HCT116 (cell line): Measurements from ENCODE around the gene CCL23. TPM values are rescaled to one million over a fixed set of nuclear protein-coding genes. Genes with fewer than 3 reads are reported as not detected.

Source experiments
- ATAC-seq: fragments of 200-7000 bp; cut with Tn5 transposase; 2 replicates; pipeline ENCODE4 v1.9.1; 2020; ENCODE audit warnings: mild to moderate bottlenecking, moderate library complexity
- BruUV-seq: library from RNA; stranded (reverse); fragments of 400-500 nt; replicated peaks from 2 replicates; lab custom pipeline; 2021; lab: Mats Ljungman, UMichigan
- CTCF ChIA-PET: fragments of 300-600 bp; sonication (Branson Sonifier 250); formaldehyde crosslinking; loops from one replicate; lab custom pipeline; 2021; ENCODE audit warnings: antibody characterized with exemption; lab: Charles Lee
- POLR2A ChIA-PET: fragments of 300-600, 350-600 bp; sonication (Branson Sonifier 250); formaldehyde crosslinking; loops from one replicate; lab custom pipeline; 2021; ENCODE audit warnings: antibody characterized with exemption; lab: Charles Lee
- RAD21 ChIA-PET, 2 experiments: fragments of 300-600 bp; sonication (Branson Sonifier 250); formaldehyde crosslinking; loops; one replicate each; lab custom pipeline; 2023; ENCODE audit warnings: low total read pairs in 2 of 2; ENCODE audit not compliant: uncharacterized antibody in 2 of 2, unreplicated experiment in 2 of 2, low non-redundant PET in 1 of 2; lab: Charles Lee
- DNase-seq: peaks from one replicate; pipeline ENCODE4 v3.0.0-alpha.2; 2010; ENCODE audit warnings: low read depth, low spot score
- H2AFZ ChIP-seq: fragments of 200-600 bp; shearing (Covaris generic), sonication (generic); 2 replicates; pipeline ENCODE4 v1.6.1; 2017; ENCODE audit warnings: low read depth, mixed run types, mixed read lengths, antibody characterized with exemption, low read length; ENCODE audit not compliant: poor library complexity, severe bottlenecking
- H3K27ac ChIP-seq: 2 replicates; pipeline ENCODE4 v1.5.1; 2012; ENCODE audit warnings: low read depth, low read length
- H3K27me3 ChIP-seq: fragments of 200-600 bp; sonication (generic); 2 replicates; pipeline ENCODE4 v1.6.1; 2016; ENCODE audit warnings: mixed run types, low read length, mixed read lengths; ENCODE audit not compliant: insufficient read depth
- H3K36me3 ChIP-seq, 2 experiments: fragments of 200-500 bp in 1 of 2; fragments of 200-600 bp in 1 of 2; sonication (Bioruptor generic) in 1 of 2; sonication (generic) in 1 of 2; 2 replicates each; pipeline versions ENCODE4 v1.5.1 to v1.6.1; 2014 to 2016; ENCODE audit warnings: low read length in 2 of 2, inconsistent platforms in 1 of 2, mixed read lengths in 1 of 2, mixed run types in 1 of 2; ENCODE audit not compliant: insufficient read depth in 2 of 2, control insufficient read depth in 1 of 2
- H3K4me1 ChIP-seq, 2 experiments: fragments of 200-600 bp in 1 of 2; sonication (generic) in 1 of 2; 2 replicates each; pipeline versions ENCODE4 v1.5.1 to v1.6.1; 2012 to 2017; ENCODE audit warnings: low read length in 2 of 2, inconsistent platforms in 1 of 2, mild to moderate bottlenecking in 1 of 2, mixed read lengths in 1 of 2, mixed run types in 1 of 2, moderate library complexity in 1 of 2; ENCODE audit not compliant: insufficient read depth in 2 of 2, control insufficient read depth in 1 of 2
- H3K4me2 ChIP-seq: fragments of 200-600 bp; sonication (generic); 2 replicates; pipeline ENCODE4 v1.6.1; 2017; ENCODE audit warnings: mixed run types, low read length, mixed read lengths
- H3K4me3 ChIP-seq, 2 experiments: fragments of 200-600 bp in 1 of 2; sonication (generic) in 1 of 2; replicated peaks in 1 of 2; 2 replicates each; pipeline ENCODE4 v1.5.1; 2011 to 2016; ENCODE audit warnings: low read length in 2 of 2, control low read depth in 1 of 2, low read depth in 1 of 2, mild to moderate bottlenecking in 1 of 2, mixed read lengths in 1 of 2, mixed run types in 1 of 2
- H3K79me2 ChIP-seq: fragments of 200-600 bp; sonication (generic); 2 replicates; pipeline ENCODE4 v1.6.1; 2017; ENCODE audit warnings: mild to moderate bottlenecking, mixed run types, low read length, moderate library complexity, mixed read lengths; ENCODE audit not compliant: insufficient read depth
- H3K9ac ChIP-seq: fragments of 200-600 bp; sonication (generic); 2 replicates; pipeline ENCODE4 v1.6.1; 2016; ENCODE audit warnings: low read length, mixed read lengths
- H3K9me2 ChIP-seq: fragments of 200-600 bp; sonication (generic), shearing (Covaris generic); 2 replicates; pipeline ENCODE4 v1.6.1; 2017; ENCODE audit warnings: mixed run types, mild to moderate bottlenecking, moderate library complexity; ENCODE audit not compliant: insufficient read depth
- H3K9me3 ChIP-seq, 2 experiments: fragments of 200-500 bp in 1 of 2; fragments of 200-600 bp in 1 of 2; sonication (Bioruptor generic) in 1 of 2; sonication (generic) in 1 of 2; 2 replicates each; pipeline ENCODE4 v1.6.1; 2014 to 2017; ENCODE audit warnings: low read length in 2 of 2, mixed read lengths in 2 of 2, inconsistent platforms in 1 of 2, low read depth in 1 of 2, mild to moderate bottlenecking in 1 of 2, mixed run types in 1 of 2, moderate library complexity in 1 of 2; ENCODE audit not compliant: control insufficient read depth in 1 of 2, insufficient read depth in 1 of 2
- H4K20me1 ChIP-seq: fragments of 200-600 bp; sonication (generic), shearing (Covaris generic); 2 replicates; pipeline ENCODE4 v1.6.1; 2017; ENCODE audit warnings: mixed run types, mild to moderate bottlenecking, moderate library complexity; ENCODE audit not compliant: insufficient read depth
- EGR1 ChIP-seq: IDR thresholded peaks from 2 replicates; pipeline ENCODE4 v1.6.1; 2012; ENCODE audit warnings: low read depth
- EZH2phosphoT487 ChIP-seq: fragments of 200-600 bp; IDR thresholded peaks from 2 replicates; pipeline ENCODE4 v1.6.1; 2018; ENCODE audit warnings: antibody characterized with exemption, borderline replicate concordance
- JUND ChIP-seq: IDR thresholded peaks from 2 replicates; pipeline ENCODE4 v1.6.1; 2012
- SP1 ChIP-seq: IDR thresholded peaks from 2 replicates; pipeline ENCODE4 v1.6.1; 2012; ENCODE audit warnings: low read depth
- intact Hi-C: fragments of 100-400 bp; cut with micrococcal nuclease; formaldehyde crosslinking; loops from 2 replicates; pipeline ENCODE4 v1.10.0; 2022
- total RNA-seq: library from RNA; stranded (reverse); gene quantifications from one replicate; pipeline ENCODE4 v1.2.1, GENCODE V29; 2021; ENCODE audit not compliant: unreplicated experiment
- TF ChIP-seq, protein P1 (sequence below): IDR thresholded peaks from 2 replicates; pipeline ENCODE4 v1.6.1; 2012
- TF ChIP-seq, protein P2 (sequence below), 3 experiments: fragments of 200-600 bp in 1 of 3; sonication (generic) in 1 of 3; IDR thresholded peaks in 2 of 3; conservative IDR thresholded peaks in 1 of 3; 2 replicates each; pipeline ENCODE4 v1.5.1; 2012 to 2017; ENCODE audit warnings: low read depth in 2 of 3, low read length in 2 of 3, antibody characterized with exemption in 1 of 3, borderline replicate concordance in 1 of 3, control low read depth in 1 of 3, mild to moderate bottlenecking in 1 of 3, mixed read lengths in 1 of 3, mixed run types in 1 of 3, moderate library complexity in 1 of 3; ENCODE audit not compliant: insufficient read depth in 1 of 3
- TF ChIP-seq, protein P3 (sequence below): IDR thresholded peaks from 2 replicates; pipeline ENCODE4 v1.6.1; 2011; ENCODE audit warnings: mild to moderate bottlenecking, low read length, moderate library complexity; ENCODE audit not compliant: insufficient replicate concordance; ENCODE audit errors: extremely low read depth

The CCL23 gene
- total RNA-seq, 1 experiment from 2014 or later = not detected

DNA sequence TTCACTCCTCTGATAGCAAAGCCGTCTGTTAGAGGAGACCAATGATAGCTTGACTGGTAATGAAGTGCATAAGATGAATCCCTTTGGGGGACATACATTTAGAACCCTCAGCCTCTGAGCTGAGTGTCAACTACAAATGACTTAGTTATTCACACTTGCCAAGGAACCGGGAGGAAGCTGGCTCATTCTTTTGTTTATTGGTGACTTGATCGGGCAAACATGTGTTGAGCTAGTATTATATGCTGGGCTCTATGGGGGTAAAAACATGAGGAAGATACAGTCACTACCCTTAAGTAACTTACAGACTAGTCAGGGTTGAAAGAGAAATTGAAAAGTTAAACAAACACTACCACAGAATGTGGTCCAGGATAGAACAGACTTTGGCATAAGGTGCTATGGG is 39.4 kb downstream of the CCL23 start:
- Histone ChIP-seq H3K27ac (no peak overlapping the region), H4K20me1 (no peaks in the 10 kb centered on the region), H3K9me3 (no peaks in the 10 kb centered on the region), H3K4me1 (peaks cover 0 to 3% of the 10 kb centered on the region in 2 experiments; a peak in 1 of 4 replicates), H3K36me3 (no peaks in the 10 kb centered on the region), H2AFZ (no peak overlapping the region), H3K4me3 (no peak overlapping the region), H3K9me2 (no peaks in the 10 kb centered on the region), H3K4me2 (no peak overlapping the region), H3K79me2 (no peaks in the 10 kb centered on the region), H3K27me3 (no peaks in the 10 kb centered on the region), H3K9ac (no peak overlapping the region)
- TF ChIP-seq JUND (no peak), EGR1 (no peak), SP1 (no peak), EZH2phosphoT487 (no peak)
- TF ChIP-seq, protein P1, sequence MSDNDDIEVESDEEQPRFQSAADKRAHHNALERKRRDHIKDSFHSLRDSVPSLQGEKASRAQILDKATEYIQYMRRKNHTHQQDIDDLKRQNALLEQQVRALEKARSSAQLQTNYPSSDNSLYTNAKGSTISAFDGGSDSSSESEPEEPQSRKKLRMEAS = no peak
- TF ChIP-seq, protein P2, sequence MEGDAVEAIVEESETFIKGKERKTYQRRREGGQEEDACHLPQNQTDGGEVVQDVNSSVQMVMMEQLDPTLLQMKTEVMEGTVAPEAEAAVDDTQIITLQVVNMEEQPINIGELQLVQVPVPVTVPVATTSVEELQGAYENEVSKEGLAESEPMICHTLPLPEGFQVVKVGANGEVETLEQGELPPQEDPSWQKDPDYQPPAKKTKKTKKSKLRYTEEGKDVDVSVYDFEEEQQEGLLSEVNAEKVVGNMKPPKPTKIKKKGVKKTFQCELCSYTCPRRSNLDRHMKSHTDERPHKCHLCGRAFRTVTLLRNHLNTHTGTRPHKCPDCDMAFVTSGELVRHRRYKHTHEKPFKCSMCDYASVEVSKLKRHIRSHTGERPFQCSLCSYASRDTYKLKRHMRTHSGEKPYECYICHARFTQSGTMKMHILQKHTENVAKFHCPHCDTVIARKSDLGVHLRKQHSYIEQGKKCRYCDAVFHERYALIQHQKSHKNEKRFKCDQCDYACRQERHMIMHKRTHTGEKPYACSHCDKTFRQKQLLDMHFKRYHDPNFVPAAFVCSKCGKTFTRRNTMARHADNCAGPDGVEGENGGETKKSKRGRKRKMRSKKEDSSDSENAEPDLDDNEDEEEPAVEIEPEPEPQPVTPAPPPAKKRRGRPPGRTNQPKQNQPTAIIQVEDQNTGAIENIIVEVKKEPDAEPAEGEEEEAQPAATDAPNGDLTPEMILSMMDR (IDR thresholded peaks at IDR 0.05 in 2 of 3, conservative IDR thresholded peaks at IDR 0.05 in 1 of 3; ENCODE audit: borderline replicate concordance in 1 of 3, insufficient read depth in 1 of 3, low read depth in 2 of 3, low read length in 2 of 3) = no peak
- TF ChIP-seq, protein P3, sequence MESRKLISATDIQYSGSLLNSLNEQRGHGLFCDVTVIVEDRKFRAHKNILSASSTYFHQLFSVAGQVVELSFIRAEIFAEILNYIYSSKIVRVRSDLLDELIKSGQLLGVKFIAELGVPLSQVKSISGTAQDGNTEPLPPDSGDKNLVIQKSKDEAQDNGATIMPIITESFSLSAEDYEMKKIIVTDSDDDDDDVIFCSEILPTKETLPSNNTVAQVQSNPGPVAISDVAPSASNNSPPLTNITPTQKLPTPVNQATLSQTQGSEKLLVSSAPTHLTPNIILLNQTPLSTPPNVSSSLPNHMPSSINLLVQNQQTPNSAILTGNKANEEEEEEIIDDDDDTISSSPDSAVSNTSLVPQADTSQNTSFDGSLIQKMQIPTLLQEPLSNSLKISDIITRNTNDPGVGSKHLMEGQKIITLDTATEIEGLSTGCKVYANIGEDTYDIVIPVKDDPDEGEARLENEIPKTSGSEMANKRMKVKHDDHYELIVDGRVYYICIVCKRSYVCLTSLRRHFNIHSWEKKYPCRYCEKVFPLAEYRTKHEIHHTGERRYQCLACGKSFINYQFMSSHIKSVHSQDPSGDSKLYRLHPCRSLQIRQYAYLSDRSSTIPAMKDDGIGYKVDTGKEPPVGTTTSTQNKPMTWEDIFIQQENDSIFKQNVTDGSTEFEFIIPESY = no peak
- ChIA-PET CTCF (interaction anchor here (1.3 to 4.8 kb wide), 3 partner anchors 9 to 171 kb away, joined by 3 to 112 read pairs (median 4); no protein-coding TSS in a partner anchor), POLR2A (no interaction called here), RAD21 (no interaction called here)
- DNase-seq = no peak
- ATAC-seq = no peak
- no TSS peak for BruUV-seq
- intact Hi-C loops = no loop called here
